ENCODE results near the gene CHI3L1.

DNA sequence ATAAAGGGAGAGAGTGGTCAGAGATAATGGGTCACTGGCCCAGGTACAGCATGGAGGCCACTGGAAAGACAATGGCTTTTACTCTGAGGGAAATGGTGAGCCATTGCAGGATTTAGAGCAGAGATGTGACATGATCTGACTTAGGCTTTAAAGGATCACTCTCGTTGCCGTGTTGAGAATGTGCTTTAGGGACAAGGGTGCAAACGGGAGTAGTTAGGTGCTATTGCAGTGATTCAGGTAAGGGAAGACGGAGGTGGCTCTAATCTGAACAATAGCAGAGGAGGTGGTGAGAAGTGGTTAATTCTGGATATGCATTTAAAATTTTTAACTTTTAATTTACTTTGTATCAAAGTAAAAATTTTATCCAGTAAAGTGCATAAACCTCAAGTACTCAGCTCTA lies 49.2 kb downstream of the CHI3L1 start:
- TF ChIP-seq CTCF (IDR thresholded peaks at IDR 0.05; ENCODE audit: low read depth, low read length): no peak
- no peak for TF ChIP-seq EZH2phosphoT487 (IDR thresholded peaks at IDR 0.05; ENCODE audit: low read depth)

All from OCI-LY3 (cell line).